Breast epithelium (tissue), 4 donors: ENCODE data around the gene PLPPR3. TPM values are rescaled to one million over a fixed set of nuclear protein-coding genes. Genes with fewer than 3 reads are reported as not detected.
A peak's percentile ranks its signal among the peaks of the same experiment; 100 is the strongest.

Experiments used
- DNase-seq, 2 donors: peaks; one replicate each; pipeline ENCODE4 v3.0.0-alpha.2; 2019; ENCODE audit warnings: low spot score in 2 of 2
- H3K27ac ChIP-seq, 2 donors: fragments of 200-600 bp; sonication (generic) in 1 of 2; one replicate each; pipeline ENCODE4 v1.5.1; 2016 to 2019; ENCODE audit warnings: mild to moderate bottlenecking in 1 of 2
- H3K27me3 ChIP-seq, 2 donors: fragments of 200-600 bp; sonication (generic) in 1 of 2; one replicate each; pipeline versions ENCODE4 v1.5.1 to v1.6.0; 2017 to 2019; ENCODE audit warnings: control low read depth in 1 of 2, mild to moderate bottlenecking in 1 of 2
- H3K36me3 ChIP-seq: fragments of 200-600 bp; one replicate; pipeline ENCODE4 v1.5.1; 2019
- H3K4me1 ChIP-seq, 2 donors: fragments of 200-600 bp; sonication (generic); one replicate each; pipeline ENCODE4 v1.5.1; 2016 to 2019; ENCODE audit warnings: control low read depth in 1 of 2
- H3K4me3 ChIP-seq, 3 donors: fragments of 200-600 bp; sonication (generic); 1 replicate in 2 of 3; 2 replicates in 1 of 3; pipeline ENCODE4 v1.5.1; 2016 to 2019; ENCODE audit warnings: mild to moderate bottlenecking in 3 of 3, moderate library complexity in 2 of 3
- H3K9me3 ChIP-seq, 2 donors: fragments of 200-600 bp; sonication (generic) in 1 of 2; one replicate each; pipeline ENCODE4 v1.5.1; 2016 to 2019; ENCODE audit warnings: control low read depth in 1 of 2
- POLR2A ChIP-seq: fragments of 450-650 bp; IDR thresholded peaks from one replicate; pipeline ENCODE4 v1.6.1; 2016; ENCODE audit warnings: antibody characterized with exemption, mild to moderate bottlenecking, moderate library complexity
- POLR2AphosphoS5 ChIP-seq, 3 donors: sonication (generic); formaldehyde crosslinking; IDR thresholded peaks; one replicate each; pipeline ENCODE4 v1.6.1; 2017; ENCODE audit warnings: antibody characterized with exemption in 3 of 3
- intact Hi-C: fragments of 100-400 bp; cut with DNase I; formaldehyde crosslinking; loops from one replicate; pipeline ENCODE4 v1.15.1; 2023; ENCODE audit warnings: low total_unique reads
- total RNA-seq, 3 donors: library from RNA; depleted of rRNA; stranded (reverse); fragments of >200 nt; gene quantifications; one replicate each; pipeline ENCODE4 v1.1.0, GENCODE V29; 2016
- TF ChIP-seq, protein P1 (sequence below), 3 donors: fragments of 450-650 bp; IDR thresholded peaks; one replicate each; pipeline ENCODE4 v1.5.1; 2016 to 2017; ENCODE audit warnings: antibody characterized with exemption in 3 of 3, mild to moderate bottlenecking in 3 of 3, moderate library complexity in 3 of 3

Gene PLPPR3
- total RNA-seq, 3 donors from 2014 or later: 6.9 to 9.1 TPM; not detected in 1

DNA sequence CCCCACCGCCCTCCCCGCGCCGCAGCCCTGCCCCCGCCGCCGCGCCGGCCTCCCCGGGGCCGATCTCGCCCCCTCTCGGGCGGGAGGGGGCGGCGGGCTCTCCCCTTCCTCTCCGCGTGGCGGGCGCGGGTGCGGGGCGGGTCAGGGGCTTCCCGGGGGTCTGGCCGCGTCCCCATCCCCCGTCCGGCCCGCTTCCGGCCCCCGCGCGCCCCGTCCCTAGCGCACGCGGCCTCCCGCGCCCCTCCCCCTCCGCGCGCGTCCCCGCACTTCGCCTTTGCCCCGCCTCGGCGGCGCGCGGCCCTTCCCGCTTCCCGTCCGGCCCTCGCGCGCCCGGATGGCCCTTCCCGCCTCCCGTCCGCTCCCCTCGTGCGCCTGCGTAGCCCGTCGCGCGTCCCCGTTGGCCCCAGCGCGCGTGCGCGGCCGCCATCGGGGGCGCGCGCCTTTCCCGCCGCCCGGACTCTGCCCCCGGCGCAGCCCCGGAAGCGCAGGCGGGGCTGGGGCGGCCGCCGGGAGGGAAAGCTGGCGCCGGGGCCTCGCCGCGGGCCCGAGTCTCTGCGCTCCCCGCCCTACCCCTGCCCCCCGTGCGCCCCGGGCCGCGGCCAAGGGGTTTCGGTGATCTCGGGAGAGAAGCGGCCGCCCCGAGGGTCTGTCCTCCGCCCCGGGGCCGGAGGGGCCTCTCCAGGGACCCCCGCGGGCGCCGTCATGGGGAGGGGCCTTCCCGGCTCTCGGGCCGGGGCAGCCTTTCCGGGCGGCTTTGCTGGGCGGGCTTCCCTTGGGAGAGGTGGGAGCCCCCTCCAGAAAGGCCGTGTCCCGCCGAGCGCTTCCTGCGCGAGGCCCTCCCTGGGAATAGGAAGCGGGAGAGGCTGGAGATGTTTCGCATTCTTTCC, 24.0 kb downstream of the PLPPR3 start:
- Histone ChIP-seq H3K27me3 (no peaks in the 10 kb centered on the region), H3K4me1 (peaks cover 30 to 39% of the 10 kb centered on the region in 2 donors), H3K4me3 (peak overlapping the region; percentile 83 to 96 (median 91)), H3K36me3 (no peaks in the 10 kb centered on the region), H3K9me3 (no peaks in the 10 kb centered on the region), H3K27ac (peak overlapping the region; percentile 98 to 100)
- intact Hi-C loops: no loop called here
- DNase-seq: peak; percentile 85 to 87
- TF ChIP-seq, protein P1, sequence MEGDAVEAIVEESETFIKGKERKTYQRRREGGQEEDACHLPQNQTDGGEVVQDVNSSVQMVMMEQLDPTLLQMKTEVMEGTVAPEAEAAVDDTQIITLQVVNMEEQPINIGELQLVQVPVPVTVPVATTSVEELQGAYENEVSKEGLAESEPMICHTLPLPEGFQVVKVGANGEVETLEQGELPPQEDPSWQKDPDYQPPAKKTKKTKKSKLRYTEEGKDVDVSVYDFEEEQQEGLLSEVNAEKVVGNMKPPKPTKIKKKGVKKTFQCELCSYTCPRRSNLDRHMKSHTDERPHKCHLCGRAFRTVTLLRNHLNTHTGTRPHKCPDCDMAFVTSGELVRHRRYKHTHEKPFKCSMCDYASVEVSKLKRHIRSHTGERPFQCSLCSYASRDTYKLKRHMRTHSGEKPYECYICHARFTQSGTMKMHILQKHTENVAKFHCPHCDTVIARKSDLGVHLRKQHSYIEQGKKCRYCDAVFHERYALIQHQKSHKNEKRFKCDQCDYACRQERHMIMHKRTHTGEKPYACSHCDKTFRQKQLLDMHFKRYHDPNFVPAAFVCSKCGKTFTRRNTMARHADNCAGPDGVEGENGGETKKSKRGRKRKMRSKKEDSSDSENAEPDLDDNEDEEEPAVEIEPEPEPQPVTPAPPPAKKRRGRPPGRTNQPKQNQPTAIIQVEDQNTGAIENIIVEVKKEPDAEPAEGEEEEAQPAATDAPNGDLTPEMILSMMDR (IDR thresholded peaks at IDR 0.05): no peak
- TF ChIP-seq POLR2AphosphoS5 (IDR thresholded peaks at IDR 0.05): peak in 1 of 3 donors; percentile 35

DNA sequence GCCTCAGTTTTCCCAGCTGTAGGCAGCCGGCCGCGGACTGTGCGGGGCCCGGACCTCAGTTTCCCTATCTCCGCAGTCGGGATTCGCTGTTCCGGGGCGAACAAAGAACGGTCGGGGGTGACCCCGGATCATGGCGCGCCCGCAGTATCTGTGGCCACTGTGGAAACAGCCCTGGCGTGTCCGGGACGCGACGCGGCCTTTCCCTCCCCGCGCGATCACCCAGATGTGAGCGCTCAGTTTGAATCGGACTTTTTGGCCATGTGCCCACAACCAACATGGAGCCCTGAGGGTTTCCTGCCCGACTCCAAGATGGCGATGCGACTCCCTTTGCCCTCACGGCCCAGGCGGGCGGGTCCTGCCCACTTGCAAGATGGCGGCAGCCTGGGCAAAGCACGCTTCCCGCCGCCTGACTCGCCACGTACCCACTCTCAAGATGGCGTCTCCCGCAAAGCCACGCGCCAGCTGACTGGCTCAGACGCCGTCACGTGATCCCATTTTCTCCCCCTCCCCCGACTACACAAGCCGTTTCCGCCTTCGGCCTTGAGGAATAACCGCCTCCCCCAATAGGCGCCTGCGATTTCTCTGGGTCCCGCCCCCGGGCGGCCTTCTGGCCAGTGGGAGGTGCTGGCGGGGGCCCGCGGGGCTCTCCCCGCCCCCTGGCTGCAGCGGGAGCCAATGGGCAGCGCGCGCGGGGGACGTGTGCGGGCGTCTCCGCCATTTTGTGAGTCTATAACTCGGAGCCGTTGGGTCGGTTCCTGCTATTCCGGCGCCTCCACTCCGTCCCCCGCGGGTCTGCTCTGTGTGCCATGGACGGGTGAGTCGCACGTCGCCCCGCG, 24.8 kb downstream of the PLPPR3 start, which contains the start of gene PTBP1:
PTBP1 (plus strand) TSS at position 761 of the 836 bp plus-strand sequence; CDS start at position 807, 46 bp downstream.
- H3K27ac ChIP-seq: peak within 1 kb of the TSS; percentile 98 to 100
- no peaks in the 10 kb centered on the region for H3K9me3 ChIP-seq
- intact Hi-C loops: no loop called here
- H3K4me3 ChIP-seq: peak within 1 kb of the TSS; percentile 83 to 96 (median 91)
- no peaks in the 10 kb centered on the region for H3K36me3 ChIP-seq
- DNase-seq: peak; percentile 100
- TF ChIP-seq POLR2A: peak; percentile 54
- peak; percentile 88 to 99 (median 93) for TF ChIP-seq POLR2AphosphoS5 (IDR thresholded peaks at IDR 0.05)
- TF ChIP-seq, protein P1 (IDR thresholded peaks at IDR 0.05): no peak
- peaks cover 28 to 31% of the 10 kb centered on the region in 2 donors for H3K4me1 ChIP-seq
- no peaks in the 10 kb centered on the region for H3K27me3 ChIP-seq

GRCh38 chr19:795691-796581, 25.8 kb downstream of the PLPPR3 start:
- Histone ChIP-seq H3K27ac (peak overlapping the region; percentile 86 to 100), H3K9me3 (no peaks in the 10 kb centered on the region), H3K4me1 (peaks cover 19 to 21% of the 10 kb centered on the region in 2 donors), H3K27me3 (no peaks in the 10 kb centered on the region), H3K4me3 (peak overlapping the region; percentile 77 to 96 (median 91)), H3K36me3 (no peaks in the 10 kb centered on the region)
- intact Hi-C loops: no loop called here
- DNase-seq: no peak
- TF ChIP-seq, protein P1 (IDR thresholded peaks at IDR 0.05): no peak
- no peak for TF ChIP-seq POLR2AphosphoS5 (IDR thresholded peaks at IDR 0.05)
- TF ChIP-seq POLR2A: no peak

- TF ChIP-seq, protein P1 (IDR thresholded peaks at IDR 0.05): no peak
- TF ChIP-seq POLR2A: no peak
- TF ChIP-seq POLR2AphosphoS5 (IDR thresholded peaks at IDR 0.05): no peak
- H3K4me3 ChIP-seq: no peak overlapping the region
- H3K4me1 ChIP-seq: peaks cover 13 to 14% of the 10 kb centered on the region in 2 donors
- no peak for DNase-seq
- no peaks in the 10 kb centered on the region for H3K36me3 ChIP-seq
- peak overlapping the region in 1 of 2 donors; percentile 7 for H3K27ac ChIP-seq
- no peaks in the 10 kb centered on the region for H3K9me3 ChIP-seq
- H3K27me3 ChIP-seq: no peaks in the 10 kb centered on the region
- intact Hi-C loops: no loop called here
These were observed 26.6 kb downstream of the PLPPR3 start for GRCh38 chr19:795073-795611.
